Esophagus muscularis mucosa (tissue), 4 donors: ENCODE results near the gene TERT.

Experiments
- CTCF ChIP-seq, 3 experiments: fragments of 200-600 bp in 2 of 3; fragments of 450-650 bp in 1 of 3; sonication (generic) in 2 of 3; IDR thresholded peaks; one replicate each; pipeline ENCODE4 v1.5.1; 2017 to 2019; ENCODE audit warnings: antibody characterized with exemption in 3 of 3, mild to moderate bottlenecking in 2 of 3, moderate library complexity in 1 of 3
- EP300 ChIP-seq: sonication (generic); formaldehyde crosslinking; IDR thresholded peaks from one replicate; pipeline ENCODE4 v1.6.1; 2017; ENCODE audit warnings: antibody characterized with exemption
- POLR2A ChIP-seq: fragments of 450-650 bp; IDR thresholded peaks from one replicate; pipeline ENCODE4 v1.6.1; 2017; ENCODE audit warnings: antibody characterized with exemption, moderate library complexity, mild to moderate bottlenecking, low read depth
- POLR2AphosphoS5 ChIP-seq, 2 donors: sonication (generic); formaldehyde crosslinking; IDR thresholded peaks; one replicate each; pipeline ENCODE4 v1.6.1; 2017; ENCODE audit warnings: antibody characterized with exemption in 2 of 2

- TF ChIP-seq POLR2AphosphoS5 (IDR thresholded peaks at IDR 0.05), result no peak
- TF ChIP-seq CTCF (IDR thresholded peaks at IDR 0.05), result no peak
- no peak for TF ChIP-seq EP300
- no peak for TF ChIP-seq POLR2A
These were observed 82.0 kb downstream of the TERT start for GRCh38 chr5:1212881-1213280.
